Limb (tissue), 2 donors: ENCODE results near the gene SEC11A.
"Not testable (repeated sequence)": the region's sequence is repeated elsewhere in the genome, so short reads cannot be mapped to it uniquely, and the experiment has no call there.

Source experiments
- DNase-seq, 2 donors: peaks; one replicate each; pipeline ENCODE4 v3.0.0-alpha.2; 2016; ENCODE audit errors: extremely low spot score in 2 of 2

The SEC11A gene

DNA sequence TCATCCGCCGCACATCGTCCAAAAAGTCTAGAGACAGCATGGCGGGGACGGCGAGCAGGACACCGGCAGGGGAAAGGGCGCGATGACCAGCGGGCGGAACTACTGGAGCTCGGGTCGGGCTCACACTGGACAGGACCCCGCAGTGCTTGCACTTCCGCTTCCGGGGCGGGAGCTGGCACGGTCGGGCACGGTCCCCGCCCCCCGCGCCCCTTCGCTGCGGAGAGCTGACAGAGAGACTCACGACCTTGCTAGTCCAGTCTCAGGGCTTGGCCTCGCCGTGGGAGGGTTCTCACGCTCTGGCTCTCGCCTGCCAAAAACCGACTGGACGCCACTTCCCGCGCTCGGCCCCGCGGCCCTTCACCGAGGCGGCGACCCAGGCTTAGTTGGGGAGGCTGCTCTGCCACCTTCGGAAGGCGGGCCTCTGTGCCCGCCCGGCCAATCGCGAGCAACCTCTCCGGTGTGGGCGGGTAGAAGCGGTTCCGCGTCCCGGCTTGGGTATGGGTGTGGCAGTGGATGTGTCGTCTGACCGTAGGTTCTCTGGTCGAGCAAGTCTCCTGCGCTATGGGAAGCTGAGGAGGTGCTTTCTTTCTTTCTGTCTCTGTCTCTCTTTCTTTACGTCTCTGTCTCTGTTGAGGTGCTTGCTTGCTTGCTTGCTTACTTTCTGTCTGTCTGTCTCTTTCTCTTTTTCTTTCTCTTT, at the start of gene SEC11A:
Gene SEC11A (minus strand): TSS at position 104 of the 697 bp plus-strand sequence. CDS start 64 bp downstream, at position 40.
- DNase-seq, result peak; percentile 89 to 96

DNA sequence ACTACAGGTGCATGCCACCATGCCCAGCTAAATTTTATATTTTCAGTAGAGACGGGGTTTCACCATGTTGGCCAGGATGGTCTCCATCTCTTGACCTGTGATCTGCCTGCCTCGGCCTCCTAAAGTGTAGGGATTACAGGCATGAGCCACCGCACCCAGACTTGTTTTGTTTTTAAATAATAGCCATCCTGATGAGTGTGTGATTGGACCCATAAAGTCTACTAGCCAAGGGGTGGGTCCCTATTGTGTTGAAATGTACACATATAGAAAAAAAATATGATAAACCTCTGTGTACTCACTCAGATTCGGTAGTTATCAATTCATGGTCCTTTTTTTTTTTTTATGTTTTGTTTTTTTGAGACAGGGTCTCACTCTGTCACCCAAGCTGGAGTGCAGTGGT, 49.7 kb upstream of the SEC11A start:
- no peak for DNase-seq

DNA sequence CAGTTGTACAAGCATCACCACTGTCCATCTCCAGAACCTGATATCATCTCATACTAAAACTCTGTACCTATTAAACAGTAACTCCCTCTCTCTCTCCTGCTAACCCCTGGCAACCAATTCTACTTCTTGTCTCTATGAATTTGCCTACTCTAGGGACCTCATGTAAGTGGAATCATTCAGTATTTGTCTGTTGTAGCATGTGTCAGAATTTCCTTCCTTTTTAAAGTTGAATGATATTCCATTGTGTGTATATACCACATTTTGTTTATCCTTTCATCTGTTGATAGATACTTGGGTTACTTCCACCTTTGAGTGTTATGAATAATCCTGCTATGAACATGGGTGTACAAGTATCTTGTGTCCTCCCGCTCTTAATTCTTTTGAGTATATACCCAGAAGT, 49.0 kb upstream of the SEC11A start:
- DNase-seq, result no peak

DNA sequence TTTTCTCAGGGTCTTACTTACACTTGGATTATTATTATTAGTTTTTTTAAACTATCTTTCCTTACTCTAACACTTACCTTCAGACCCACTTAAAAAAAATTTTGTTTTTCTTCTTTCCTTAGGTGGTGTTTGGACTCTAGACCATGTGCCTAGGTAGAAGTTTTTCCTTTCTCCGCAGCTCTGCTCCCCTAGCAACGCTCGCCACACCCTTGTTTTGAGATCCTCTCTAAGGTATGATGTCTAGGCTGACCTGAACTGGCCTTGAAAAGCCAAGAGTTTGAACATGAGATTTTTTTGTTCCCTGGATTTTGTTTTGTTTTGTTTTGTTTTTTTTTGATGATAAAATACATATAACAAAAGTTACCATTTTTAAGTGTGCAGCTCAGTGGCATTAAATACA, 48.6 kb upstream of the SEC11A start:
- DNase-seq, result no peak

DNA sequence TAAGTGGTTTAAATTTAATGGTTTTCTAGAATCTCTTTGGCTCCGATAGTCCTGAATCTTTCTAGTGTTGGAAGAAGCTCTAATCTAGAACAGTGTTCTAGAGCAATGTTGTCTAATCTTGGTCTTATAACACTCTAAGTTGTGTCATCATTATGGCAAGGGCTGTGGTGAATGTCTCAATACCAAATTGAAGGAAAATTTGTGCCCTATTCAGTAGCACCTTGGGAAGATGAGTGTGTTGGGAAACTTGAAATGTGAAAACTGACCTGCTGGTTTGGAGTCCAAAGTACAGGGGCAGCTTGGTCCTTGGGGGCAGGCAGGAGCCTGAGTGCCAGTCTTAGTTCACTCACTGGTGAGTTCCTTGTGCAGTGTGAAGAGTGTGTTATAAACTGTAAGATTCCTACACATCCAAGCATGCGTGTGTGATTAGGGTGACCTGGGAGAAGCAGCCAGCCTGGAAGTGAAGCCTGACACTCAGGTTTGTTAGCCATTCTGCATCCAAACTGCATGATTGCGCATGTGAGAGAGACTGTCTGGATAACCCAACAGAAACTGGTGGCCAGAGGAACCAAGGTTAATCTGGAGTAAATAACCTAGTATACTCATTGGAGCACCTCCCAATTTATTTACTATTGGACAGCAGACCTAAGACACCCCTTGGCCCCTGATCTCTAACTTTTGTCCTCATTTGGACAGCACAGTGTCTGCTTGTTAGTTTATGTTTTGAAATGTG, 47.1 kb upstream of the SEC11A start:
- DNase-seq, result no peak

DNA sequence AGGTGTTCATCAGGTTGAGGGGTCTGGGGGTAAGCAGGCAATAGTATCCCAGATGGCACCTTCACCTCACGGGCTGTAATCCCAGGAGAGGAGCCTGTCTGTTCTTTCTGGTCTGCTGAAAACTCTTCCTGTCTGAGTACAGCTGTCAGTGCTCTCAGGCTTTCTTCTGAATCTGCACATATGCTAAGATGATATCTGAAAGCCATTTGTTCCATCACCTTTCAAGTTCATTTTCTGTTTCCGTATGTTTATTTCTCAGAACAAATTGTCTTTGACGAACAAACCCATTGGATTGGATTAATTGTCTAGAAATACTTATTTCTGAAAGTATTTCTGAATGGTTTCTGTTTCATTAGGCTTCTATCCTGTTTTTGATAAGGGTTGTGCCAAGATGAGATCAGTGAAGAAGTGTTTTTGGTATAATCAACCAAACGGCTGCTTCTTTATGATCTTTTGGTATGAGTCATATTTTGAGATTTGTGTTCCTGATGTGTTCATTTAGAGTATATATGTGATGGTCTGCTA, 45.7 kb upstream of the SEC11A start:
- no peak for DNase-seq

DNA sequence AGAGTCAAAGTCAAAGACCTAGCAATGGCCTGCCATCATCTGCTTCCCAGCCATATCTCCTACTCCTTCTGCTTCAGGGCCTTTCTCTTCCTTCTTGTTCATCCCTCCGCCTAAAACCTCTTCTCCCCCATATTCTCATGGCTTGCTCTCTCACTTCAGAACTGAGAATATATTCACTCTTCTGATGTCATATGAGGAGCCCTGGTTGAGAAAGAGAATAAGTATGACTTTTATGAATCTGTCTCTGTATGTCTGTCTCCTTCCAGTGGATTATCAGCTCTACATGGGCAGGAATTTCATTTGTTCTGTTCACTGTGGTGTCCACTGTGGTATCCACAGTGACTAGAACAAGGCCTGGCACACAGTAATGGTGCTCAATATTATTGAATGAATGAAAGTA, 44.3 kb upstream of the SEC11A start:
- no peak for DNase-seq

DNA sequence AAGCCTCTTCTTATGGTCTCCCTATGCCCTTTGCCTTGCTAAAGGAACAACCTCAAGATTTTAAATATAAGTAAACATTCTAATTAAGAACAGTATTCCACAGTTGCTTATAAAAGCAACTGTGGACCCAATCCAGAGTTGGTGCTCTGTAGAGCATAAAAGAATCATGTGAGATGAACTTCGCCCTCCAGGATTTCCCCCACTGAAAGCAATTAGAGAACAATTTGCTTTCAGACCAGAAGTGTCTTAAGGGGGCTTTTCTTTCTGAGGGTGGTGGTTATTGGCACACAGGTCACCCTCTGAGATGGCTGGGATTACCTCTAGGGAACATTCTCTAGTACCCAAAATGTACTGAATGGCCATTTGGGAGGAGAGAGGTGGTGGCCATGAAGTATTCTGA, 43.1 kb upstream of the SEC11A start:
- DNase-seq, result no peak

DNA sequence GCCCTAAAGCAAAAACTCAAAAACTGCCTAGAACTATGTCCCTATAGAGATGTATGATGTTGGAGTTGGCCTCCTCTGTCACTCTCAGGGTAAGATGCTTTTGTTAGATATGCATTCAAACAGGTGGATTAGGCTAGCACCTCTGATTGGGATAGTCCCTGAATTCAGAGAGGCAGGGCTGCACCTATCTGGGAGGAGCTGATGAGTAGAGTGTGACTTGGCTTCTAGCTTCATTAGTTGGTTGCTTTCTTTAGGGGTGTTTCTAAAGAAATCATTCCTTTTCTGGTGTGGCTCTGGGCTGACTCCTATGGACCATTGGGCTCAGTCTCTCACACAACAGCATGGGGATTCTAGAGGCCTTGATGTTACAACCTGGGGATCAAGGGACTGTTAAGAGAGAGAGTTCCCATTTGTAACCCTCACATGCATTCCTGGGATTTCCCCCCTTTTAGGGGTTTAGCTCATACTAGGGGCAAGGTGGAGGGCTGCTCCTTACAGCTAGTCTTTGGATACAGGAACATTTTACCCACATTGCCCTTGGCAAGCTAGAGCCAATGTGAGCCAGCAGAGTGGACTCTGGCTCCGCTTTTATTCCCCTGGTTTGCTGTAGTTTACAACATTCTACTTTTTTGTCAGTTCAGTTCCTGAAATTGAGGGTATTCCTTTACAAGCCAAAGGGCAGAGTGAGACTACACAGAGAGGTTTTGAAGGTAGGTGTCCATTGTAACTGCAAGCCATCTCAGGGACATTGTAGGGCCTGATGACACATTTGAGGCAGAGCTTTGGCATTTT, 40.0 kb upstream of the SEC11A start:
- no peak for DNase-seq

DNA sequence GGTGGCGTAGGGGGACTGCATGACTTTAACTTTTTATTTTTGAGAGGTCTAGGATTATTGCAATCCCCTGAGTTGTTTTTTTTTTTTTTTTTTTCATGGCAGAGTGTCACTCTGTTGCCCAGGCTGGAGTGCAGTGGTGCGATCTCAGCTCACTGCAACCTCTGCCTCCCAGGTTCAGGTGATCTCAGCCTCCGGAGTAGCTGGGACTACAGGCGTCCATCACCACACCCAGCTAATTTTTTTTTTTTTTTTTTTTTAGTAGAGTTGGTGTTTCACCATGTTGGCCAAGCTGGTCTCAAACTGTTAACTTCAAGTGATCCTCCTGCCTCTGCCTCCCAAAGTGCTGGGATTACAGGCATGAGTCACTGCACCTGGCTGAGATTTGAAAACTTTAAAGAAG, 39.0 kb upstream of the SEC11A start:
- DNase-seq, result not testable (repeated sequence)

DNA sequence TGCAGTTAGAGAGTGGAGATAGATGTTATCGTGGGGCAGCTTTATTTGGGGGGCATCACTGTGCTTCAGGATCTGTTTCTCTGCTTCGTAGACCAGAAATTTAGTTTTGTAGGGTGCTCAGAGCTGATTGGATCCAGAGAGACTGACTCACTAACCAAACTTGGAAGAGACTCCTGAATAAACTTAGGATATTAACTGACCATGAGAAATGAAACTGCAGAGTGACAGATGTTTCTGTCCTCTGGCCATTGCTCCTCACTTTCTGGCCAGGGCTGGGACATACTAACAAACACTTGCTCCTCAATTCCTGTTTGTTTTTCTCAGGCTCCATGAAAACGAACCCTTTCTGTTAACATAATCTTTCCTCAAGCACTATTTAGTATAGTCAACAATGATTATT, 36.8 kb upstream of the SEC11A start:
- DNase-seq, result no peak

DNA sequence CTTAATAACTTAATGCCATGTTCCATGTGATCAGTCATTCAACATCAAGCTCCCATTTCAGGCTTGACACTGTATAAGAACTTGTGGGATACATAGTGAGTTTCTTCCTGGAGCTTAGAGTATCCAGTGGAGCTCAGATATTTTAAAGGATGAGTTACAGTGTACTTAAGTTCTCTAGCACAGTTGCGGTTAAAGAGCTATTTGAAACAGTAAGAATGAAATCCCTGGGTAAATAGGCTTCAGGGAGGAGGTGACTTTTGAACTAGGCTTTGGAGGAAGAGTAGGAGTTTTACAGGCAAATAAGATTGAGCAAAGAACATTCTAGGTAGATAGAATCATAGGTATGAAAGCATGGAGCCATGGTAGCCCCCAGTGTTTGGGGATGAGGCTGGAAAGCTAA, 36.3 kb upstream of the SEC11A start:
- DNase-seq, result no peak

DNA sequence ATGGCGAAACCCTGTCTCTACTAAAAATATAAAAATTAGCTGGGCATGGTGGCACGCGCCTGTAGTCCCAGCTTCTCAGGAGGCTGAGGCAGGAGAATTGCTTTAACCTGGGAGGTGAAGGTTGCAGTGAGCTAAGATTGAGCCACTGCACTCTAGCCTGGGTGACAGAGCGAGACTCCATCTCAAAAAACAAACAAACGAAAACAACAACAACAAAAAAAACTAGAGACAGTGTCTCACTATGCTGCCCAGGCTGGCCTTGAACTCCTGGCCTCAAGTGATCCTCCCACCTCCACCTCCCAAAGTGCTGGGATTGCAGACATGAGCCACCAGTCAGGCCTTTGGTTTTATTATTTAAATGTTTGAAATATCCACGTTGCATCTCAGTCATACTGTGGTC, 35.8 kb upstream of the SEC11A start:
- not testable (repeated sequence) for DNase-seq

DNA sequence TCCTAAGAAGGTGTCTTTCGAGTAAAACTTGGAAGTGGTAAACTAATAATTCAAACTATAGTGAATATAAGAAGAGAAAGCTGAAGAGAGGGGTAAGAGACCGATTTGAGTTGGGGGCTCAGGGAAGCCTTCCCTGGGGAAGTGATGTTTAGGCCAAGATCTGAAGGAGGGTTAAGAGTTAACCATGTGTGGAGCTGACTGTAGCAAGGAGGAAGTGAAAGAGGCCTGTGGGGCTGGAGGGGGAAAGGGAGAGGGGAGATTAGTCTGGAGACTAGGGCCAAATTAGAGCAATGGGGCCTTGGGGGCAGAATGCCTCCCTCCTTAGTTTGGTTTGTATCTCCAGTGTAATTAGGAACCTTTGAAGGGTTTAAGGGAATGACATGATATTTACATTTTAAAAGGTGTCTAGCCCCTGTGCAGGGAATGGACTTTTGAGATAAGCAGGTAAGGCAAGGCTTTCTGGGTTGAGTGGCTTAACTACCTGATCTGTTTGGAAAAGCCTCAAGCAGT, 34.7 kb upstream of the SEC11A start:
- no peak for DNase-seq

DNA sequence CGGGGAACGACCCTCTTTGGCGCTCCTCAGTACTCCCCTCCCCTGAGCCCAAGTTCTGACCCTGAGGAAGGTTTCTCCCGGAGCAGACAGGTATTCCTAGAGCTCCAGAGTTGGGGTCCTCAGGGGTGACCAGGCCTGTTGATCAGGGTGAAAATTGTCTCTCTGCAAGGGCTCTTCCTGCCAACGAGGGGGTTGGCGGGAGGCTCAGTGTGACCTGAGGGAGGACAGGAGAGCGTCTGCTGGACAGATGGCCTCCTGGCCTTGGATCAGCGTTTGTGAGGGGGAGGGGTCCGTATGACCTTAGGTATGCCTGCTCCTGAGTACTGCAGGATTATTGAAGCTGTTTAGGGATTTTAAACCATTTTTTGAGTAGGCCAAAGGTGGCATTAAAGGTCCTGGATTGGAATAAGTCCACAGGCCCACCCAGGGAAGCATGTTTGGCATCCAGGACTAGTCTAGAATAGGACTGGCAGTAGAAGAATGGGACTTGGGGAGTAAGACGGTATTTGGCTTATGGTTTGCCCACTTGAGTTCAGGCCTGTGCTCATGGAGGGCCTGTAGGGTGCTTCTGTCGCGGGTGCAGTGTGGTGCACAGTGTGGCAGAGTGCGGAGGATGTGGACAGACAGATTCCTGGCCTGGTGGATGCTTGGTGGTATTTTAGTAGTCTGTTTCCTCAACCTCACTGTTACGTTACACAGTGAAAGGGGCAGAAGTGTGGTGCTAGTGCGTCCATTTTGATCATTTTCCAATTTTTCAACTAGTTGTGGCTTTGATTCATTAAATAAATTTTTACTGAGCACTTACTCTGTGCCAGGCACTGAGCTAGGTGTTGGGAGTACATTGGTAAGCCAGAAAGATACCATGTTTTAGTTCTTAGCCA, 33.4 kb upstream of the SEC11A start:
- no peak for DNase-seq

DNA sequence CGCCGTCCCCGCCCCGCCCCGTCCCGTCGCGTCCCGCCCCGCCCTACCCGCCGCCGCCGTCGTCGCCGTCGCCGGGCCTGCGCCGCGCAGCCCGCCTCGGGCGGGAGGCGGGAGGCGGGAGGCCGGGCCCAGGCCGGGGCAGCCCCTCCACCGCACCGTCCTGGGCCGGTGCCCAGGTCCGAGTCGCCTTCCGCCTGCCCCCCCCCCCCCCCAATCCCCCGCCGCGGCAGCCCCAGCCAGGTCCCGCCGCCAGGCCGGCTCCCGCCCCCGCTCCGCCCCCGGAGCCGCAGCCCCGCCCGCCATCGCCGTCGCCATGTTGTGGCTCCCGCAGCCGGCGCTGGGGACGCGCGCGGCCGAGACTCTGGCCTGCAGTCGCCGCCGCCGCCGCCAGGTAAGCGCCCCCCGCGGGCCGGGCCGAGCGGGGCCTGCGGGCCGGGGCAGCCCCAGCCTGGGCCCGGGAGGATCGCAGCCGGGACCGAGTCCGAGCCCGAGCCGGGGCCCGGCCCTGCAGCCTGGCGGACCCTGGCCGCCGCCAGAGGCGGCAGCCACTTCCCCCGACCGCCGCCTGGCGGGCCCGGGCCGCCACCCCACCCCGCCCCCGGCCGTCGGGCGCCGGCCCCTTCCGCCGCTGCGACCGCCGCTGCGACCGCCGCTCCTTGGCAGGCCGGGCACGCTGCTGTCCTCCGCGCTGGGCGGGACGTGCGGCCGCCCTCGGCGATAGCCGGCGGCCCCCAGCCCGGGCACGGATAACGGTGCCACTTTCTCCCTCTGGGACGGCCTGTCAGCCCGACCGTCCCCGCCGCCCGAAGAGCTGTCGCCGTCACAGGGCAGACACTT, 32.6 kb upstream of the SEC11A start, which contains the start of gene ZNF592:
Gene ZNF592 (plus strand): TSS at position 319 of the 837 bp plus-strand sequence. CDS start 34,084 bp downstream, outside the sequence.
- peak; percentile 68 to 92 for DNase-seq

DNA sequence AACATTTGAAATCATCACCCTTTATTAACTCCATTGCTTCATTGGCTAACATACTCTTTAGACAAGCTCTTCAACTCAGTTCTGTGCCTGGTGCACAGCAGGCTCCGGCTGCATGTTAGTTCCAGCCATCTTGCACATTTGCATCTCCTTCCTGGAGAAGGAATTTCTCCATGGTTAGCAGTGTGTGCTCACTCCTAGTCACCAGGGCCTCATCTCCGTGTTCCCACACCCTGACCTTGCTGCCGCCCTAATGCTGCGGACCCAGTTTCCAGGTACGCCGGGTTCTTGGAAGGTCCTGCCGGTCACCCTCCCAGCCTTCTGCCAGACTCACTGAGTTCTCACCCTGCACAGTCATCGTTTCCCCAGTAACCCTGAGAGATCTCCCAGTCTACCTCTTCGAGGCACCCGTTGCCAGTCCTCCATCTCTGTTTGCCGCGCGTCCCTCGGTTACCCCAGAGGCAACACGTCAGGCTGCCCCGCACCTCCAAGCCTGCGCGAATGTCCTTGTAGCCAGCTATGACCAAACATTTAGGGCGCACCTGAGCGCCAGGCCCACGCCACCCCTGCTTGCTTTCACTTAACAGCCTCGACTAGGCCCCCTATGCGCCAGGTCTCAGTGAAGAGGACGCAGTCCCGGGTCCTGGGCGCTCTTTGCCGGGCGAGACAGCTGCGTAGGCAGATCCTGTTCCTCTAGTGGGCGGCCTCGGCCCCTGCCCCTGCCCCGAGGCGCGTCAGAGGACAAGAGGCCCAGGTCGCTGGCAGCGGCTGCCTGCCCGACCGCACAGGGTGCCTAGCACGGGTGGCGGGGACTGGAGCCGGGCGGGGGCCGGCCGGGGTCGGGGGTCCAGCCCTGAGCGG, 31.7 kb upstream of the SEC11A start:
- peak; percentile 60 to 85 for DNase-seq

DNA sequence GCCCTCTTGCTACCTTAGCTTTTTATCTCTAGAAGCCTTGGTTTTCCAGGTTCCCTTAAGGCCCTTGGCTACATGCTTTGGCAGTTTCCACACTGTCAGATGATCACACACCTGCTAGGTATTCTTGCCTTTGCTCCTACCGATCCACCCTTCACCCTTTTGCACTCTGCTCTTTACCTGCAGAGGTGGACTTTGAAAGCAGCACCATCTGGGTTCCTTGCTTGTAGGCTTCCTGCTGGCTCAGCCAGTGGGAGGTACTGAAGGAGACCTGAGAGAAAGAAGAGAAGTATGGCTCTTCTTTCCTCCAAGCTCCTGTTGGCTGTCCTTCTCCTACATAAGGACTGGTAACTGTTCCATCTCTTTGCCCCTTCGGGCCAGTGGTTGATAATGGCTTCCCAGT, 25.2 kb upstream of the SEC11A start:
- DNase-seq, result no peak

DNA sequence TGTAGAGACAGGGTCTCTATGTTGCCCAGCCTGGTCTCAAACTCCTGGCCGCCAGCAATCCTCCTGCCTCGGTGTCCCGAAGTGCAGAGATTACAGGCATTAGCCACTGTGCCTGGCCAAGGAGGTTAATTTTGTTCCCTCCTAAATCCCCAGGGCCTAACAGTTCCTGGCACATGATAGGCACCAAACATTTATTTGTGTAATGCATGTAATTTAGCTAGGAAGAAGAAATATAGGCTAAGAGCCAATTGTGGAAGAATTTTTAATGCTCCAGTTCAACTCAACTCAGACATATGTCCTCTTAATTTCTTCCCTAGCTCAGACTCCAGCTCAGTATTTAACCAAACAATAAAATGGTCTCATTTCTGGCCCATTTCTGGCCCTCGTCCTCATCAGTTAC, 24.8 kb upstream of the SEC11A start:
- no peak for DNase-seq
